Choroid plexus epithelial cell (primary cell): ENCODE data around the gene PIN1.

Experiments used
- DNase-seq: peaks from one replicate; pipeline ENCODE4 v3.0.0-alpha.2; 2010; ENCODE audit warnings: low read depth
- H3K4me3 ChIP-seq: 2 replicates; pipeline ENCODE4 v1.5.1; 2011; ENCODE audit warnings: low read depth, mild to moderate bottlenecking, control low read depth, low read length, moderate library complexity
- CTCF ChIP-seq: conservative IDR thresholded peaks from 2 replicates; pipeline ENCODE4 v1.5.1; 2011; ENCODE audit warnings: low read depth, mild to moderate bottlenecking, control low read depth, inconsistent platforms, low read length, moderate library complexity

Gene PIN1

GRCh38 chr19:9791552-9792205 lies 43.4 kb upstream of the PIN1 start:
- H3K4me3 ChIP-seq = peak overlapping the region; percentile 85
- peak; percentile 99 for DNase-seq
- TF ChIP-seq CTCF = no peak

- TF ChIP-seq CTCF = no peak
- H3K4me3 ChIP-seq = peak overlapping the region; percentile 85
- peak; percentile 98 for DNase-seq
Observed at GRCh38 chr19:9792206-9793070, 42.7 kb upstream of the PIN1 start.

GRCh38 chr19:9793071-9793591 lies 42.0 kb upstream of the PIN1 start:
- peak; percentile 65 for DNase-seq
- H3K4me3 ChIP-seq = peak overlapping the region; percentile 85
- TF ChIP-seq CTCF = no peak

GRCh38 chr19:9796113-9796773 lies 38.9 kb upstream of the PIN1 start:
- DNase-seq = peak; percentile 95
- TF ChIP-seq CTCF = peak; percentile 91
- H3K4me3 ChIP-seq = no peak overlapping the region

- no peak overlapping the region for H3K4me3 ChIP-seq
- no peak for TF ChIP-seq CTCF
- DNase-seq = no peak
Observed at GRCh38 chr19:9797871-9798270, 37.2 kb upstream of the PIN1 start.

- DNase-seq = no peak
- H3K4me3 ChIP-seq = no peak overlapping the region
- no peak for TF ChIP-seq CTCF
Observed at GRCh38 chr19:9799162-9799561, 36.0 kb upstream of the PIN1 start.
